H1 (cell line): Measurements from ENCODE around the gene SOX6. TPM values are rescaled to one million over a fixed set of nuclear protein-coding genes. Genes with fewer than 3 reads are reported as not detected.

ENCODE experiments used
- CTCF ChIA-PET: fragments of 300-600 bp; sonication (Branson Sonifier 250); formaldehyde crosslinking; loops from one replicate; lab custom pipeline; 2021; ENCODE audit not compliant: partially characterized antibody; lab: Charles Lee
- POLR2A ChIA-PET: fragments of 300-600 bp; sonication (Branson Sonifier 250); formaldehyde crosslinking; loops from one replicate; lab custom pipeline; 2021; ENCODE audit warnings: inconsistent platforms; ENCODE audit not compliant: partially characterized antibody; lab: Charles Lee
- DNase-seq, 2 experiments: peaks; one replicate each; pipeline versions ENCODE4 v3.0.0 to v3.0.0-alpha.2; 2010 to 2022; ENCODE audit warnings: low spot score in 2 of 2, low read depth in 1 of 2, mixed read lengths in 1 of 2
- FAIRE-seq: peaks from 2 replicates; lab custom pipeline; 2011; peaks lifted over from hg19 to GRCh38; lab: Jason Lieb, UNC
- H2AFZ ChIP-seq: 2 replicates; pipeline ENCODE4 v1.8.1; 2012; ENCODE audit warnings: low read length, inconsistent platforms
- H2AK5ac ChIP-seq: 2 replicates; pipeline ENCODE4 v1.6.1; 2013; ENCODE audit warnings: low read depth, low read length
- H2BK120ac ChIP-seq: replicated peaks from 2 replicates; pipeline ENCODE3; 2013; ENCODE audit warnings: low read depth, low read length, inconsistent platforms
- H2BK12ac ChIP-seq: 2 replicates; pipeline ENCODE4 v1.6.1; 2013; ENCODE audit warnings: low read depth, low read length
- H2BK15ac ChIP-seq: 2 replicates; pipeline ENCODE4 v1.6.1; 2013; ENCODE audit warnings: low read length
- H2BK20ac ChIP-seq: 2 replicates; pipeline ENCODE4 v1.6.1; 2013; ENCODE audit warnings: low read length
- H2BK5ac ChIP-seq: 2 replicates; pipeline ENCODE4 v1.6.1; 2013; ENCODE audit warnings: low read depth, low read length
- H3K14ac ChIP-seq: 2 replicates; pipeline ENCODE4 v1.6.1; 2013; ENCODE audit warnings: inconsistent platforms; ENCODE audit not compliant: insufficient read length
- H3K18ac ChIP-seq: 2 replicates; pipeline ENCODE4 v1.6.1; 2013; ENCODE audit warnings: low read length; ENCODE audit errors: extremely low read depth
- H3K23ac ChIP-seq: 2 replicates; pipeline ENCODE4 v1.6.1; 2013; ENCODE audit warnings: inconsistent platforms; ENCODE audit not compliant: insufficient read length
- H3K23me2 ChIP-seq: 2 replicates; pipeline ENCODE4 v1.6.1; 2013; ENCODE audit warnings: low read depth, low read length
- H3K27ac ChIP-seq: 2 replicates; pipeline ENCODE4 v1.6.1; 2011; ENCODE audit warnings: low read depth, low read length, inconsistent platforms
- H3K27me3 ChIP-seq, 4 experiments: replicated peaks in 1 of 4; 1 replicate in 1 of 4; 2 replicates in 3 of 4; pipeline versions ENCODE4 v1.6.1 to v1.8.1; 2011 to 2013; ENCODE audit warnings: low read length in 3 of 4, mild to moderate bottlenecking in 3 of 4, inconsistent platforms in 2 of 4, mixed read lengths in 2 of 4, moderate library complexity in 1 of 4; ENCODE audit not compliant: control insufficient read depth in 3 of 4, insufficient read depth in 3 of 4; ENCODE audit errors: extremely low read depth in 1 of 4
- H3K36me3 ChIP-seq, 4 experiments: 2 replicates each; pipeline versions ENCODE4 v1.6.1 to v1.8.1; 2011 to 2013; ENCODE audit warnings: mild to moderate bottlenecking in 4 of 4, low read length in 3 of 4, moderate library complexity in 2 of 4, control low read depth in 1 of 4, inconsistent platforms in 1 of 4; ENCODE audit not compliant: insufficient read depth in 4 of 4, control insufficient read depth in 2 of 4
- H3K4ac ChIP-seq: replicated peaks from 2 replicates; pipeline ENCODE3; 2013; ENCODE audit warnings: low read length, low read depth, mixed read lengths, inconsistent platforms; ENCODE audit not compliant: insufficient read length
- H3K4me1 ChIP-seq, 4 experiments: replicated peaks in 1 of 4; 1 replicate in 1 of 4; 2 replicates in 3 of 4; pipeline versions ENCODE4 v1.6.1 to v1.8.1; 2011 to 2013; ENCODE audit warnings: low read length in 3 of 4, inconsistent platforms in 2 of 4, mixed read lengths in 1 of 4; ENCODE audit not compliant: insufficient read depth in 4 of 4, control insufficient read depth in 3 of 4
- H3K4me2 ChIP-seq, 2 experiments: 2 replicates each; pipeline versions ENCODE4 v1.6.1 to v1.8.1; 2011 to 2013; ENCODE audit warnings: low read depth in 2 of 2, low read length in 2 of 2, control low read depth in 1 of 2, inconsistent platforms in 1 of 2, mild to moderate bottlenecking in 1 of 2; ENCODE audit not compliant: insufficient read depth in 1 of 2
- H3K4me3 ChIP-seq, 4 experiments: fragments of 200-600, 300-600 bp in 1 of 4; sonication (generic), shearing (Covaris generic), sonication (Bioruptor Twin) in 1 of 4; 2 replicates each; pipeline versions ENCODE4 v1.5.1 to v1.8.1; 2011 to 2016; ENCODE audit warnings: low read length in 4 of 4, low read depth in 3 of 4, control low read depth in 2 of 4, inconsistent platforms in 2 of 4, mild to moderate bottlenecking in 2 of 4, mixed read lengths in 1 of 4, moderate library complexity in 1 of 4; ENCODE audit not compliant: insufficient read depth in 2 of 4; ENCODE audit errors: extremely low read depth in 1 of 4
- H3K56ac ChIP-seq: replicated peaks from 2 replicates; pipeline ENCODE3; 2013; ENCODE audit warnings: low read depth, mild to moderate bottlenecking, mixed read lengths, low read length, inconsistent platforms; ENCODE audit not compliant: insufficient read length
- H3K79me1 ChIP-seq: 2 replicates; pipeline ENCODE4 v1.6.1; 2013; ENCODE audit warnings: low read depth, low read length, control low read depth
- H3K79me2 ChIP-seq, 2 experiments: 2 replicates each; pipeline versions ENCODE4 v1.6.1 to v1.8.1; 2012 to 2013; ENCODE audit warnings: low read length in 2 of 2, mild to moderate bottlenecking in 2 of 2, inconsistent platforms in 1 of 2; ENCODE audit not compliant: insufficient read depth in 2 of 2, control insufficient read depth in 1 of 2
- H3K9ac ChIP-seq, 4 experiments: replicated peaks in 1 of 4; 1 replicate in 1 of 4; 2 replicates in 3 of 4; pipeline versions ENCODE4 v1.6.1 to v1.8.1; 2011 to 2013; ENCODE audit warnings: low read depth in 3 of 4, low read length in 3 of 4, control low read depth in 2 of 4, mild to moderate bottlenecking in 2 of 4, moderate library complexity in 2 of 4, inconsistent platforms in 1 of 4; ENCODE audit errors: extremely low read depth in 1 of 4
- H3K9me3 ChIP-seq, 2 experiments: 2 replicates each; pipeline versions ENCODE4 v1.6.1 to v1.8.1; 2012 to 2013; ENCODE audit warnings: mild to moderate bottlenecking in 2 of 2, moderate library complexity in 2 of 2, control low read depth in 1 of 2, inconsistent platforms in 1 of 2, low read depth in 1 of 2, low read length in 1 of 2, mixed read lengths in 1 of 2; ENCODE audit not compliant: insufficient read depth in 2 of 2
- H4K20me1 ChIP-seq, 2 experiments: replicated peaks in 1 of 2; 2 replicates each; pipeline versions ENCODE3 to v1.8.1; 2011 to 2013; ENCODE audit warnings: inconsistent platforms in 2 of 2, low read length in 2 of 2, mild to moderate bottlenecking in 1 of 2; ENCODE audit not compliant: insufficient read depth in 2 of 2, control insufficient read depth in 1 of 2
- H4K5ac ChIP-seq: 2 replicates; pipeline ENCODE4 v1.6.1; 2013; ENCODE audit warnings: low read length, low read depth, mixed read lengths, inconsistent platforms; ENCODE audit not compliant: insufficient read length
- H4K8ac ChIP-seq: 2 replicates; pipeline ENCODE4 v1.8.0; 2013; ENCODE audit warnings: mild to moderate bottlenecking, moderate library complexity, low read length, inconsistent platforms; ENCODE audit not compliant: insufficient read depth; ENCODE audit errors: extremely low read depth
- H4K91ac ChIP-seq: replicated peaks from 2 replicates; pipeline ENCODE3; 2013; ENCODE audit warnings: low read length, mixed read lengths, inconsistent platforms; ENCODE audit not compliant: insufficient read length
- CBX8 ChIP-seq: fragments of 300-800, 300-1000 bp; sonication (generic); IDR thresholded peaks from 2 replicates; pipeline ENCODE4 v1.7.1; 2016; ENCODE audit warnings: low read depth, low read length, borderline replicate concordance
- EP300 ChIP-seq, 2 experiments: IDR thresholded peaks; 1 replicate in 1 of 2; 2 replicates in 1 of 2; pipeline ENCODE4 v1.6.1; 2011 to 2012; ENCODE audit warnings: low read depth in 2 of 2, low read length in 2 of 2, mild to moderate bottlenecking in 2 of 2, borderline replicate concordance in 1 of 2, inconsistent platforms in 1 of 2, moderate library complexity in 1 of 2
- GABPA ChIP-seq: IDR thresholded peaks from 2 replicates; pipeline ENCODE4 v1.6.1; 2011; ENCODE audit warnings: mild to moderate bottlenecking, low read length, moderate library complexity, borderline replicate concordance; ENCODE audit not compliant: insufficient read depth
- GTF2F1 ChIP-seq: IDR thresholded peaks from 2 replicates; pipeline ENCODE4 v1.6.1; 2012; ENCODE audit warnings: low read depth, low read length, improper control_type of control experiment, borderline replicate concordance
- HDAC6 ChIP-seq: IDR thresholded peaks from one replicate; pipeline ENCODE4 v1.7.1; 2012; ENCODE audit warnings: low read depth, mild to moderate bottlenecking, inconsistent platforms, low read length, moderate library complexity
- KDM5A ChIP-seq: fragments of 200-600 bp; IDR thresholded peaks from 2 replicates; pipeline ENCODE4 v1.7.1; 2012; ENCODE audit warnings: mild to moderate bottlenecking, low read length, inconsistent platforms, mixed read lengths
- NANOG ChIP-seq: IDR thresholded peaks from 2 replicates; pipeline ENCODE4 v1.6.1; 2011; ENCODE audit warnings: low read length, low read depth, mild to moderate bottlenecking, inconsistent platforms; ENCODE audit not compliant: insufficient read depth, poor library complexity, severe bottlenecking
- POLR2A ChIP-seq, 2 experiments: IDR thresholded peaks; 1 replicate in 1 of 2; 2 replicates in 1 of 2; pipeline ENCODE4 v1.6.1; 2011; ENCODE audit warnings: low read depth in 2 of 2, low read length in 2 of 2, mild to moderate bottlenecking in 2 of 2; ENCODE audit errors: control extremely low read depth in 1 of 2
- POLR2AphosphoS5 ChIP-seq: IDR thresholded peaks from 2 replicates; pipeline ENCODE4 v1.6.1; 2011; ENCODE audit warnings: low read depth, low read length
- POU5F1 ChIP-seq: IDR thresholded peaks from 2 replicates; pipeline ENCODE4 v1.6.1; 2011; ENCODE audit warnings: low read depth, mild to moderate bottlenecking, low read length, moderate library complexity
- SAP30 ChIP-seq: fragments of 300-600 bp; sonication (generic); IDR thresholded peaks from 2 replicates; pipeline ENCODE4 v1.7.1; 2012; ENCODE audit warnings: low read length, moderate library complexity, mild to moderate bottlenecking, inconsistent platforms; ENCODE audit not compliant: insufficient read depth, insufficient replicate concordance
- SIRT6 ChIP-seq: IDR thresholded peaks from one replicate; pipeline ENCODE4 v1.7.1; 2012; ENCODE audit warnings: low read length, inconsistent platforms
- SP1 ChIP-seq: IDR thresholded peaks from 2 replicates; pipeline ENCODE4 v1.6.1; 2011; ENCODE audit warnings: low read depth, low read length
- SP2 ChIP-seq: IDR thresholded peaks from 2 replicates; pipeline ENCODE4 v1.6.1; 2012; ENCODE audit warnings: mild to moderate bottlenecking, low read length, inconsistent platforms
- SUZ12 ChIP-seq: fragments of 200-600 bp; sonication (generic); IDR thresholded peaks from 2 replicates; pipeline ENCODE4 v1.6.1; 2012; ENCODE audit warnings: mild to moderate bottlenecking, inconsistent platforms, low read length, moderate library complexity, mixed read lengths
- WGBS, 2 experiments: shearing (Covaris generic) in 1 of 2; methylation state at CpG; one replicate each; pipeline versions ENCODE4 v1.1.6 to v1.1.7; 2013 to 2015; ENCODE audit warnings: low lambda C conversion rate in 2 of 2, mixed read lengths in 2 of 2, inconsistent platforms in 1 of 2, low coverage in 1 of 2, missing lambda C conversion rate in 1 of 2; ENCODE audit not compliant: insufficient replicate concordance in 2 of 2, insufficient coverage in 1 of 2, insufficient read length in 1 of 2; ENCODE audit errors: extremely low coverage in 1 of 2, missing lambda C conversion rate in 1 of 2; 5-methylcytosine and 5-hydroxymethylcytosine counted together
- polyA plus RNA-seq, 7 experiments: library from polyadenylated mRNA; depleted of rRNA in 3 of 7; stranded (reverse) in 5 of 7; unstranded in 2 of 7; fragments of >200 nt in 5 of 7; fragments of 200-250 nt in 2 of 7; gene quantifications; 1 replicate in 5 of 7; 2 replicates in 1 of 7; 4 replicates in 1 of 7; pipeline versions ENCODE4 v1.2.1 to v1.2.3, GENCODE V29; 2011 to 2013; ENCODE audit warnings: missing spikeins in 2 of 7, mixed read lengths in 2 of 7
- total RNA-seq: library from RNA; stranded (reverse); fragmentation: NEBNext Ultra II Directional; extraction: Animal tissue kit (Norgen Biotek cat#: 25700); gene quantifications from 2 replicates; pipeline ENCODE4 v1.2.1, GENCODE V29; 2021

Gene SOX6
- total and polyA plus RNA-seq, 2 of the 8 experiments (the other 6 are each of a cell fraction or from before 2014, with no cell fraction given), result 0.09 TPM; not detected in 1

DNA sequence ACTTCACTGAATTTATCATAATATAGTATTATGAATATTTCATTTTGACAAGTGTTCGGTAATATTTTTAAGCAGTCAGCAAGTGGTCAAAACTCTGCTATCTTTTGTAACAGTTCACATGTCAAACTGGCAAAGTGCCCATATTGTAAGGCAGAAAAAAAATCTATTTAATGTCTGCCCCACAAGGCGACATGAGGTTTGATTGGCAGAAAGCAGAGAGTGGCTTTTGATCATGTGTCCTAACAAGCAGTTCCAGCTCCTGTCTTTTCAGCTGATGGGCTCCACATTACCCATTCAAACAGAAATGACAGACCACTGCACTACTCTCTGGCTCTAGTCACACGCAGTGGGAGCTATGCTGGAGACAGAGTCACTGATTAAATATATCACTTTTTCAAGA is 59.0 kb downstream of the SOX6 start:
- Histone ChIP-seq H3K79me1 (no peaks in the 10 kb centered on the region), H3K9me3 (no peaks in the 10 kb centered on the region), H4K8ac (no peak overlapping the region), H2AK5ac (no peak overlapping the region), H3K4me2 (no peak overlapping the region), H3K36me3 (no peaks in the 10 kb centered on the region), H3K4ac (no peak overlapping the region), H3K18ac (no peak overlapping the region), H3K23me2 (peaks cover 2% of the 10 kb centered on the region; the same call in 1 of the 2 replicates), H4K91ac (no peak overlapping the region), H2BK5ac (no peak overlapping the region), H3K14ac (no peak overlapping the region), H3K9ac (no peak overlapping the region), H3K23ac (no peak overlapping the region)
- 88% methylated on average over 3 of the region's 3 CpGs; no CpG with 5 or more reads in 1 of the 2 experiments for WGBS, 2 experiments
- no peak for TF ChIP-seq SP2
- no peak for TF ChIP-seq POU5F1
- no peak for TF ChIP-seq SIRT6
- TF ChIP-seq SUZ12, result no peak
- TF ChIP-seq SP1, result no peak
- no peak for TF ChIP-seq GTF2F1
- no peak for TF ChIP-seq SAP30
- TF ChIP-seq POLR2AphosphoS5, result no peak
- TF ChIP-seq HDAC6, result no peak
- TF ChIP-seq NANOG, result no peak
- TF ChIP-seq GABPA, result no peak
- TF ChIP-seq EP300 (IDR thresholded peaks at IDR 0.05; ENCODE audit: borderline replicate concordance in 1 of 2, low read depth in 2 of 2, low read length in 2 of 2), result no peak
- no peak for TF ChIP-seq KDM5A
- no peak for TF ChIP-seq POLR2A (IDR thresholded peaks at IDR 0.05; ENCODE audit: control extremely low read depth in 1 of 2, low read depth in 2 of 2, low read length in 2 of 2)
- no peak for TF ChIP-seq CBX8
- TF ChIP-seq, all 59 proteins: peak for 0
- ChIA-PET POLR2A (no interaction called here), CTCF (no interaction called here)
- Histone ChIP-seq H4K5ac (no peak overlapping the region), H2BK120ac (no peak overlapping the region), H3K27me3 (no peaks in the 10 kb centered on the region), H2BK12ac (no peak overlapping the region), H3K4me3 (no peak overlapping the region), H3K79me2 (no peaks in the 10 kb centered on the region), H3K56ac (no peak overlapping the region), H2BK20ac (no peak overlapping the region), H4K20me1 (no peaks in the 10 kb centered on the region), H3K27ac (no peak overlapping the region), H2AFZ (no peak overlapping the region), H3K4me1 (no peaks in the 10 kb centered on the region), H2BK15ac (no peak overlapping the region)
- FAIRE-seq, result no peak
- DNase-seq, result no peak
